ENCODE measurements around the gene PHKA1. TPM values are rescaled to one million over a fixed set of nuclear protein-coding genes. Genes with fewer than 3 reads are reported as not detected.
"Not testable (repeated sequence)": the region's sequence is repeated elsewhere in the genome, so short reads cannot be mapped to it uniquely, and the experiment has no call there.

PHKA1 gene
- polyA plus RNA-seq, 4 donors: 5.2 to 5.6 (median 5.4) TPM

DNA sequence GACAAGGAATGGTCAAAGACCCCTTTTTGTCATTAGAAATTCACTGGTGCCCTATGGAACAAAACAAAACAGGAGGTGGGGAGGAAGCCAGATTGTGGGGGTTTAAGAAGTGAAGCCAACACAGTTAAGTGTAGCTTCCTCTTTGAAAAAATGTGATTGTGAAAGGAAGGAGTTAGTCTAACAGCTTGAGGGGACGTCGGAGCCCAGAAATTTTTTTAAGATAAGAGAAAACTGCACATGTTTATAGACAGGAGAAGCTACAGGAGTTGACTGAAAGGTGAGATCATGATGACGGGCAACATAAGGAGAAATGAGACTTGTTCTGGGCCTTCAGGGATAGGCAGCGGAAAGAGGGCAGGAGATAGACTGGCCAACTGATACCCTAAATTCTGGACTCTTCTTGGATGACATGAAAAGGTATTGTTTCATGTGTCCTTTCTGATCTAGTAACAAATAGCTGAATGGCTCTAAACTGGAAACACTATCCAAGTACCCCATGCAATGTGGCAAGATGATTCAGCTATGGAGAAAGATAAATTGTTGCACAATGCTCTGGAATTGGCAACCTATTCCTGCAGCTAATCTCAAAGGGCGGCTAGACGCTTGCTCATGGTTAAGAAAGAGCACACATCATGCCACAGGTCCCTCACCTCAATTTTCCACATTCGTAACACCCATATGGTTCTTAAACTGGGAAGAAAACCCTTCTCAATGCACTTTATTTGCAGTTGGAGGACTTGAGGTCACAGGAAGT is 137.8 kb downstream of the PHKA1 start:
- no peak for DNase-seq (ENCODE audit: low read depth in 4 of 4, low spot score in 3 of 4)

GRCh38 chrX:72573158-72573511 is 141.0 kb downstream of the PHKA1 start:
- no peak for DNase-seq (ENCODE audit: low read depth in 4 of 4, low spot score in 3 of 4)

- DNase-seq (ENCODE audit: low read depth in 4 of 4, low spot score in 3 of 4): peak; percentile 65 to 79 (median 72)
These were observed 141.6 kb downstream of the PHKA1 start, which contains the start of gene HDAC8 for GRCh38 chrX:72572248-72573157. Gene HDAC8, minus strand, starts transcription at chrX:72572843. Its CDS starts 82 bp downstream, at chrX:72572761.

DNA sequence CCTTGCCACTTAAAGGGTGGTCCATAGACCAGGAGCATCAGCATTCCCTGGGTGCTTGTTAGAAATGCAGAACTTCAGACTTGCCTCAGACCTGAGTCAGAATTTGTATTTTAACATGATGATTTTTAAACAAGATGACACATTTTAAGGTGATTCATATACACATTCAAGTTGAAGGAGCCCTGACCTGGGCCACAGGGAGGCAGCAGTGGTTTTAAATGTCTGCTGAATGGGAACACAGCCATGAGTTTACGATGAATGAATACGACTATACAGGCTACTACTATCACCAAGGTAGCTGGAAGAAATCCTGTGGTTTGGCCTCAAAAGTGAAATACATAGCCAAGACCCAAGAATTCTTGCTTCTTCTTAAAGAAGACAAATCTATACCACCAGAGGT is 144.3 kb downstream of the PHKA1 start:
- no peak for DNase-seq (ENCODE audit: low read depth in 4 of 4, low spot score in 3 of 4)

GRCh38 chrX:72568406-72569092 is 145.6 kb downstream of the PHKA1 start:
- DNase-seq (ENCODE audit: low read depth in 4 of 4, low spot score in 3 of 4): no peak

GRCh38 chrX:72566448-72566847 is 147.7 kb downstream of the PHKA1 start:
- DNase-seq (ENCODE audit: low read depth in 4 of 4, low spot score in 3 of 4): no peak

GRCh38 chrX:72559655-72560054 is 154.5 kb downstream of the PHKA1 start:
- not testable (repeated sequence) for DNase-seq (ENCODE audit: low read depth in 4 of 4, low spot score in 3 of 4)

- no peak for DNase-seq (ENCODE audit: low read depth in 4 of 4, low spot score in 3 of 4)
These were observed 159.5 kb downstream of the PHKA1 start for GRCh38 chrX:72554448-72555140.

DNA sequence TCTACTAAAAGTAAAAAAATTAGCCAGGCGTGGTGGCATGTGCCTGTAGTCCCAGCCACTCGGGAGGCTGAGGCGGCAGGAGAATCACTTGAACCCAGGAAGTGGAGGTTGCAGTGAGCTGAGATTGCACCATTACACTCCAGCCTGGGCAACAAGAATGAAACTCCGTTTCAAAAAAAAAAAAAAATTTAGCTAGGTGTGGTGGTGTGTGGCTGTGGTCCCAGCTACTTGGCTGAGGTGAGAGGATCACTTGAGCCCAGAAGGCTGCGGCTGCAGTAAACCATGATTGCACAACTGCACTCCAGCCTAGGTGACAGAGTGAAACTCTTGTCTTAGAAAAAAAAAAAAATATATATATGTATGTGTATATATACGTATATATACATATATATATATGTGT is 161.7 kb downstream of the PHKA1 start:
- not testable (repeated sequence) for DNase-seq (ENCODE audit: low read depth in 4 of 4, low spot score in 3 of 4)

- DNase-seq (ENCODE audit: low read depth in 4 of 4, low spot score in 3 of 4): no peak
These were observed 168.1 kb downstream of the PHKA1 start for GRCh38 chrX:72545990-72546389.

GRCh38 chrX:72540318-72540717 is 173.8 kb downstream of the PHKA1 start:
- DNase-seq (ENCODE audit: low read depth in 4 of 4, low spot score in 3 of 4): peak in 1 of 4 donors; percentile 5

GRCh38 chrX:72539822-72540221 is 174.3 kb downstream of the PHKA1 start:
- no peak for DNase-seq (ENCODE audit: low read depth in 4 of 4, low spot score in 3 of 4)

GRCh38 chrX:72536542-72536941 is 177.6 kb downstream of the PHKA1 start:
- no peak for DNase-seq (ENCODE audit: low read depth in 4 of 4, low spot score in 3 of 4)

GRCh38 chrX:72532366-72532765 is 181.7 kb downstream of the PHKA1 start:
- DNase-seq (ENCODE audit: low read depth in 4 of 4, low spot score in 3 of 4): no peak

Other genes starting within 250 kb of the PHKA1 start
- 10 to 100 TPM; 28.5 to 36.1 (median 34.1) TPM for gene HDAC8, start 141.5 kb downstream of the PHKA1 start, polyA plus RNA-seq (ENCODE audit: insufficient read length in 4 of 4)
- gene DMRTC1B, start 62.6 kb upstream of the PHKA1 start, polyA plus RNA-seq (ENCODE audit: insufficient read length in 4 of 4): 1 to 10 TPM; 3.6 to 6.2 (median 4.3) TPM
- not detected for gene FAM236B, start 68.4 kb upstream of the PHKA1 start, polyA plus RNA-seq (ENCODE audit: insufficient read length in 4 of 4)
- not detected for gene FAM236D, start 93.9 kb upstream of the PHKA1 start, polyA plus RNA-seq (ENCODE audit: insufficient read length in 4 of 4)
- gene FAM236C, start 198.3 kb upstream of the PHKA1 start, polyA plus RNA-seq (ENCODE audit: insufficient read length in 4 of 4): not detected
- gene FAM236A, start 223.9 kb upstream of the PHKA1 start, polyA plus RNA-seq (ENCODE audit: insufficient read length in 4 of 4): under 1 TPM in 1 of 4 donors, not detected in 3; 0.12 TPM
- gene DMRTC1, start 229.5 kb upstream of the PHKA1 start, polyA plus RNA-seq (ENCODE audit: insufficient read length in 4 of 4): 1 to 10 TPM in 1 of 4 donors, under 1 TPM in 3; 0.29 to 1.5 (median 0.48) TPM